ENCODE data around the gene CLPSL1.
A peak's percentile ranks its signal among the peaks of the same experiment; 100 is the strongest.
"Not testable (repeated sequence)": the region's sequence is repeated elsewhere in the genome, so short reads cannot be mapped to it uniquely, and the experiment has no call there.

CLPSL1 gene

GRCh38 chr6:35780719-35781118, at the start of gene CLPSL1:
CLPSL1 (plus strand) TSS chr6:35781019; CDS start chr6:35781111, 92 bp downstream.
- no peak for DNase-seq

GRCh38 chr6:35731414-35731735, 49.4 kb upstream of the CLPSL1 start:
- peak; percentile 90 for DNase-seq

GRCh38 chr6:35731736-35732532, 48.9 kb upstream of the CLPSL1 start:
- DNase-seq: peak; percentile 91 to 95

GRCh38 chr6:35733633-35734032, 47.2 kb upstream of the CLPSL1 start:
- no peak for DNase-seq

- not testable (repeated sequence) for DNase-seq
Observed at GRCh38 chr6:35734319-35734718, 46.5 kb upstream of the CLPSL1 start.

- DNase-seq: no peak
Observed at GRCh38 chr6:35735452-35735851, 45.4 kb upstream of the CLPSL1 start.

GRCh38 chr6:35736253-35736894, 44.4 kb upstream of the CLPSL1 start:
- DNase-seq: peak; percentile 78

GRCh38 chr6:35736982-35737412, 43.8 kb upstream of the CLPSL1 start, which contains the start of gene ARMC12:
ARMC12 (plus strand) TSS chr6:35737032; CDS start chr6:35737109, 77 bp downstream.
- DNase-seq: no peak

- no peak for DNase-seq
Observed at GRCh38 chr6:35737413-35738211, 43.2 kb upstream of the CLPSL1 start.

- DNase-seq: no peak
Observed at GRCh38 chr6:35739645-35740524, 40.9 kb upstream of the CLPSL1 start.

GRCh38 chr6:35742842-35743241, 38.0 kb upstream of the CLPSL1 start:
- no peak for DNase-seq

GRCh38 chr6:35745509-35745908, 35.3 kb upstream of the CLPSL1 start:
- DNase-seq: no peak

GRCh38 chr6:35746516-35746915, 34.3 kb upstream of the CLPSL1 start:
- no peak for DNase-seq

- no peak for DNase-seq
Observed at GRCh38 chr6:35747877-35748276, 32.9 kb upstream of the CLPSL1 start.

GRCh38 chr6:35750557-35750956, 30.3 kb upstream of the CLPSL1 start:
- no peak for DNase-seq

GRCh38 chr6:35751594-35751993, 29.2 kb upstream of the CLPSL1 start:
- no peak for DNase-seq

- no peak for DNase-seq
Observed at GRCh38 chr6:35752330-35752729, 28.5 kb upstream of the CLPSL1 start.

GRCh38 chr6:35754452-35755277, 26.2 kb upstream of the CLPSL1 start:
- no peak for DNase-seq

- DNase-seq: no peak
Observed at GRCh38 chr6:35755278-35755924, 25.4 kb upstream of the CLPSL1 start.

- no peak for DNase-seq
Observed at GRCh38 chr6:35757456-35758123, 23.2 kb upstream of the CLPSL1 start.

All from stimulated activated CD4-positive, alpha-beta T cell treated with anti-CD3 and anti-CD28 coated beads, Interleukin-4, amount 100 ng/mL, for 4 hours (primary cell).